SU-DHL-6 (cell line): ENCODE data around the gene PRDM15.

Experiments
- CTCF ChIP-seq: fragments of 200-600 bp; sonication (generic); IDR thresholded peaks from one replicate; pipeline ENCODE4 v1.5.1; 2017; ENCODE audit warnings: antibody characterized with exemption, mild to moderate bottlenecking, low read length, moderate library complexity; ENCODE audit not compliant: insufficient read depth, poor library complexity, severe bottlenecking
- EZH2phosphoT487 ChIP-seq: fragments of 200-600 bp; sonication (generic), shearing (Covaris generic); conservative IDR thresholded peaks from 2 replicates; pipeline ENCODE4 v1.6.1; 2018; ENCODE audit warnings: mild to moderate bottlenecking, antibody characterized with exemption, low read length, moderate library complexity, mixed read lengths

GRCh38 chr21:41908829-41909228 lies 29.7 kb upstream of the PRDM15 start:
- TF ChIP-seq CTCF = no peak
- no peak for TF ChIP-seq EZH2phosphoT487
